GM12892 (cell line): ENCODE results near the gene NEK10.

Experiments
- POLR2A ChIP-seq: IDR thresholded peaks from 2 replicates; pipeline ENCODE4 v1.6.1; 2011; ENCODE audit warnings: low read depth, low read length, control low read depth
- TAF1 ChIP-seq: IDR thresholded peaks from 2 replicates; pipeline ENCODE4 v1.6.1; 2011; ENCODE audit warnings: low read depth, mild to moderate bottlenecking, control low read depth, low read length, borderline replicate concordance

DNA sequence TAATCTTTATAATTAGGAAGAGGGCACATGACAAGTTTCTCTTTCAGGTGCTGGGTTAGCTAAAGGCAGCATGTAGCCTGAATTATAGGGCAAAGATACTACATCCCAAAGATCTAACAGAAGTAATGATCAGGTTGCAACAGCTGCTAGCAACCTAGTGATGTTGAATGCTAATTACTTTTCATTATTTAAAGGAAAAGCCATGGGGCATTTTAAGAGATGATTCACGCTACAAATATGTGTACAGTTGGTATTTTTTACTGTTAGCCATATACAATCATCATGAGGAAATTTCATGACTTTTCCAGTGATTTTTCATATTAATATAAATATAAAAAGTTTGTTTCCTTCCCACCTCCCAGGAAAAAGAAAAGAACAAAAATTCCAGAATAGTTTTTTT lies 43.0 kb downstream of the NEK10 start:
- TF ChIP-seq TAF1, result no peak
- TF ChIP-seq POLR2A, result no peak
